MM.1S (cell line): ENCODE measurements around the gene PDE11A.

ENCODE experiments used
- EZH2phosphoT487 ChIP-seq: fragments of 300-600 bp; sonication (generic); IDR thresholded peaks from 2 replicates; pipeline ENCODE4 v1.6.1; 2018; ENCODE audit warnings: antibody characterized with exemption, low read length
- TF ChIP-seq, protein P1 (sequence below): fragments of 300-600 bp; sonication (generic); IDR thresholded peaks from 2 replicates; pipeline ENCODE4 v1.5.1; 2016; ENCODE audit warnings: antibody characterized with exemption, low read length, mixed read lengths

DNA sequence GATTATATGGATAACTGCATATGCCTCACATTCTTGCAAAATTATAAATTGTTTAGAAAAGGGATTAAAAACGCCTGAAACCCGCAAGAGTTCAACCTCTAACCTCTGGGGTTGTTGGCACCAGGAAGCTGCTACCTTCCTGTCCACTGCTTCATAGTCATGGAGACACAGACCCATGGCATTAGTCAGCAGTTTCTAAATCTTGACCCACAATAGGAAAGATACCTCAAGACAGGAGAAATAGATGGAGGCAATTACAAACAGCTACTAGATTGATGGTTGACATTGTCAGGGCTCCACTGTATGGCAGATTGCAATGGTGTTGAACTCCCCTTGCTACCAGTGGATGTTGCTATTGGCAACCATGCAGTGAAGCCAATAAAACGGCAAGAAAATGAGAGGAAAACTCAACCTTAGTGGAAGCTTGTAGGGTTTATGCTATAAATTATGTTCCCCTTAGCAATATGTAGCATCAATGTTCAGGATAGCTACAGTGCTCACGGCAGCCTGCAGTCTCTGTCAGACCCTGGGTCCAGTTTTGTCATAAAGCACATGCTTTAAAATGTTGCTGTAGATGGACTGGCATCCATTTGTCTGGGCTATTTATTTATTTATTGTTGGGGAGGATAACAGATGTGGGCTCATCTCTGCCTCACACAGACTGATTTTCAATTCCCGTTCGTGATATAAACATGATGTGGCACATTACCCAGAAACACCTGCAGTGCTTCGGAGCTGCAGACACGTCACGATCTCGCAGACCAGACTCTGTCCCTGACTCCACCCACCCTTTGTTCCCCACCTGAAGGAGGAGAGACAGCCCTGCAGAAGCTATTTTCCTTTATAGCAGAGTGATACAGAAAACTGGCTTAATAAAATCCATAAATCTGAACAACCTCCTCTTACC, 446.6 kb downstream of the PDE11A start:
- TF ChIP-seq, protein P1, sequence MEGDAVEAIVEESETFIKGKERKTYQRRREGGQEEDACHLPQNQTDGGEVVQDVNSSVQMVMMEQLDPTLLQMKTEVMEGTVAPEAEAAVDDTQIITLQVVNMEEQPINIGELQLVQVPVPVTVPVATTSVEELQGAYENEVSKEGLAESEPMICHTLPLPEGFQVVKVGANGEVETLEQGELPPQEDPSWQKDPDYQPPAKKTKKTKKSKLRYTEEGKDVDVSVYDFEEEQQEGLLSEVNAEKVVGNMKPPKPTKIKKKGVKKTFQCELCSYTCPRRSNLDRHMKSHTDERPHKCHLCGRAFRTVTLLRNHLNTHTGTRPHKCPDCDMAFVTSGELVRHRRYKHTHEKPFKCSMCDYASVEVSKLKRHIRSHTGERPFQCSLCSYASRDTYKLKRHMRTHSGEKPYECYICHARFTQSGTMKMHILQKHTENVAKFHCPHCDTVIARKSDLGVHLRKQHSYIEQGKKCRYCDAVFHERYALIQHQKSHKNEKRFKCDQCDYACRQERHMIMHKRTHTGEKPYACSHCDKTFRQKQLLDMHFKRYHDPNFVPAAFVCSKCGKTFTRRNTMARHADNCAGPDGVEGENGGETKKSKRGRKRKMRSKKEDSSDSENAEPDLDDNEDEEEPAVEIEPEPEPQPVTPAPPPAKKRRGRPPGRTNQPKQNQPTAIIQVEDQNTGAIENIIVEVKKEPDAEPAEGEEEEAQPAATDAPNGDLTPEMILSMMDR: no peak
- no peak for TF ChIP-seq EZH2phosphoT487
